ENCODE data around the gene IL4R.

IL4R gene

GRCh38 chr16:27359615-27360014, 45.8 kb downstream of the IL4R start:
- DNase-seq (ENCODE audit: low spot score) = no peak

GRCh38 chr16:27361987-27362386, 48.2 kb downstream of the IL4R start:
- no peak for DNase-seq (ENCODE audit: low spot score)

GRCh38 chr16:27362570-27363245, 48.9 kb downstream of the IL4R start:
- no peak for DNase-seq (ENCODE audit: low spot score)

- DNase-seq (ENCODE audit: low spot score) = no peak
These were observed 49.5 kb downstream of the IL4R start for GRCh38 chr16:27363246-27363632.

- DNase-seq (ENCODE audit: low spot score) = no peak
These were observed 50.0 kb downstream of the IL4R start for GRCh38 chr16:27363797-27364196.

- DNase-seq (ENCODE audit: low spot score) = no peak
These were observed 50.8 kb downstream of the IL4R start for GRCh38 chr16:27364493-27365141.

- peak; percentile 72 for DNase-seq (ENCODE audit: low spot score)
These were observed 51.6 kb downstream of the IL4R start for GRCh38 chr16:27365142-27366089.

GRCh38 chr16:27366687-27367460, 53.1 kb downstream of the IL4R start:
- DNase-seq (ENCODE audit: low spot score) = no peak

- peak; percentile 58 for DNase-seq (ENCODE audit: low spot score)
These were observed 53.9 kb downstream of the IL4R start for GRCh38 chr16:27367461-27368357.

- no peak for DNase-seq (ENCODE audit: low spot score)
These were observed 54.6 kb downstream of the IL4R start for GRCh38 chr16:27368358-27368722.

- DNase-seq (ENCODE audit: low spot score) = no peak
These were observed 56.0 kb downstream of the IL4R start for GRCh38 chr16:27369806-27370205.

- no peak for DNase-seq (ENCODE audit: low spot score)
These were observed 56.5 kb downstream of the IL4R start for GRCh38 chr16:27370318-27370717.

- DNase-seq (ENCODE audit: low spot score) = no peak
These were observed 59.5 kb downstream of the IL4R start for GRCh38 chr16:27373312-27373711.

GRCh38 chr16:27374221-27374803, 60.5 kb downstream of the IL4R start:
- DNase-seq (ENCODE audit: low spot score) = no peak

- peak; percentile 87 for DNase-seq (ENCODE audit: low spot score)
These were observed 61.1 kb downstream of the IL4R start for GRCh38 chr16:27374804-27375425.

- no peak for DNase-seq (ENCODE audit: low spot score)
These were observed 64.1 kb downstream of the IL4R start for GRCh38 chr16:27377666-27378485.

- DNase-seq (ENCODE audit: low spot score) = no peak
These were observed 65.2 kb downstream of the IL4R start for GRCh38 chr16:27378871-27379481.

GRCh38 chr16:27379919-27380318, 66.1 kb downstream of the IL4R start:
- no peak for DNase-seq (ENCODE audit: low spot score)

- DNase-seq (ENCODE audit: low spot score) = no peak
These were observed 67.5 kb downstream of the IL4R start for GRCh38 chr16:27381236-27381635.

Data from RKO (cell line).